ENCODE data around the gene LRRN3. TPM values are rescaled to one million over a fixed set of nuclear protein-coding genes. Genes with fewer than 3 reads are reported as not detected.

LRRN3 gene
- total and polyA plus RNA-seq, 7 donors, result 0.41 to 3.3 (median 0.76) TPM; not detected in 2

DNA sequence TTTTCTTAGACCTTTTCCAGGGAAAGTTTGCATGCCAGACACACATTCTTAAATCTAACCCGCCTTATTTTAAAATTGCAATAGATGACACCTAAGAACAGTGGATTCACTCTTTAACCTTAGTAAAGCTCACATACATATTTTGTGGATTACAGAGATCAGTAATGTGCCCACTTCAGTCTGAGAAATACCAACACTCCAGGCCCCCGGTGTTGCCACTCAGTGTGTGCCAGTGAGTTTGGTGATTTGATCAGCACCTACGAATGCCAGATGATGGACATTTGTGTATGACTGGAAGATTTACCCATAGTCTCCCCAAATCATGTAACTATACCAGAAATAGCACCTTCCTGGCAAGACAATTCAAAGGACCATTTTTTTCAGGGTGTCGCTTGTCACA lies 2.6 kb downstream of the LRRN3 start:
- Histone ChIP-seq H3K4me3 (no peak overlapping the region), H3K9me3 (no peaks in the 10 kb centered on the region), H3K27ac (no peak overlapping the region), H3K4me1 (peaks cover 0 to 26% (median 23%) of the 10 kb centered on the region in 4 donors), H3K27me3 (no peaks in the 10 kb centered on the region), H3K36me3 (no peaks in the 10 kb centered on the region)
- intact Hi-C loops (cut with DNase I), result loop anchor here (5.0 to 10.0 kb wide), 2 partner anchors 394 to 641 kb away; no protein-coding TSS in a partner anchor
- no peak for DNase-seq
- TF ChIP-seq POLR2A (IDR thresholded peaks at IDR 0.05), result no peak
- no peak for TF ChIP-seq POLR2AphosphoS5 (IDR thresholded peaks at IDR 0.05)
- TF ChIP-seq EP300 (IDR thresholded peaks at IDR 0.05), result no peak
- TF ChIP-seq, protein P1, sequence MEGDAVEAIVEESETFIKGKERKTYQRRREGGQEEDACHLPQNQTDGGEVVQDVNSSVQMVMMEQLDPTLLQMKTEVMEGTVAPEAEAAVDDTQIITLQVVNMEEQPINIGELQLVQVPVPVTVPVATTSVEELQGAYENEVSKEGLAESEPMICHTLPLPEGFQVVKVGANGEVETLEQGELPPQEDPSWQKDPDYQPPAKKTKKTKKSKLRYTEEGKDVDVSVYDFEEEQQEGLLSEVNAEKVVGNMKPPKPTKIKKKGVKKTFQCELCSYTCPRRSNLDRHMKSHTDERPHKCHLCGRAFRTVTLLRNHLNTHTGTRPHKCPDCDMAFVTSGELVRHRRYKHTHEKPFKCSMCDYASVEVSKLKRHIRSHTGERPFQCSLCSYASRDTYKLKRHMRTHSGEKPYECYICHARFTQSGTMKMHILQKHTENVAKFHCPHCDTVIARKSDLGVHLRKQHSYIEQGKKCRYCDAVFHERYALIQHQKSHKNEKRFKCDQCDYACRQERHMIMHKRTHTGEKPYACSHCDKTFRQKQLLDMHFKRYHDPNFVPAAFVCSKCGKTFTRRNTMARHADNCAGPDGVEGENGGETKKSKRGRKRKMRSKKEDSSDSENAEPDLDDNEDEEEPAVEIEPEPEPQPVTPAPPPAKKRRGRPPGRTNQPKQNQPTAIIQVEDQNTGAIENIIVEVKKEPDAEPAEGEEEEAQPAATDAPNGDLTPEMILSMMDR (IDR thresholded peaks at IDR 0.05), result no peak
- 80 to 91% methylated on average over 4 of the region's 4 CpGs for WGBS, 2 donors

DNA sequence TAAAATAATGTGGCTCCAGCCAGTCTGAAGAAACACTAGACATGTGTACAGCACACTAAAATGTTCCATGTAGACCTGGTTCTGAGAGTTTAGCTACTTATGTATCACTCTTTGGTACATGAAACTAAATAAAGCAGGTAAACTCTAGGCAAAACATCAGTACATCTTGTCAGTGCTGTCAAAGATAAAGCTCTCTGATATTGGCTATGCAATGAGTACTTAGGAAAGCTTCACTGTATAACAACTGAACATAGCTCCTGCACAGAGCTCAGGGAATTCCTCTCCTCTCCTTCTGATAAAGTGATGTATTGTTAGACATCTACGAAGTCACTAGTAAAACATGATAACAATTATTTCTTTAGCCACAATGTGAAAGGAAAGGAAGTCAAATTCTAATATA lies 3.5 kb downstream of the LRRN3 start:
- WGBS, 2 donors, result 74 to 79% methylated on average over 1 of the region's 1 CpG
- H3K36me3 ChIP-seq, result no peaks in the 10 kb centered on the region
- intact Hi-C loops (cut with DNase I), result loop anchor here (5.0 to 10.0 kb wide), 2 partner anchors 393 to 640 kb away; no protein-coding TSS in a partner anchor

DNA sequence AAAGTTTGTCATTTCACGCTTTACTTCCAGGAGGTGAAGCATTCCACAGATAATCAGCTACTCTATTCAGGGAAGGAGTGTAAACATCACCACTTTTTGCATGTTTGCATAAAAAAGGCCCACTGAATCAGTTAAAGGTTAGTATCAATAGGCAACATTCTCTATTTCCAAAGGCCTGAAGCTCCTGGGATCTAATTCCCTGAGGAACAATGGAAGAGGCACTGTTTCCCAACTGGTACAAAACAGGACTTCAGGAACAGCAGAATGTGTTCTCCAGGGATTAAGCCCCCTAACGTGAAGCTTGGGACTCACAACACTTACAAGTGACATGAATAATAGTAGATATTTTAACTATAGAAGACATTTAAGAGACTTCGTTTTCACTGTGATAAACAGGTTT lies 6.1 kb downstream of the LRRN3 start:
- H3K4me1 ChIP-seq, result peaks cover 0 to 12% (median 12%) of the 10 kb centered on the region in 4 donors

More for the DNA sequence above, 3.5 kb downstream of the LRRN3 start:
- Histone ChIP-seq H3K4me1 (peaks cover 0 to 26% (median 23%) of the 10 kb centered on the region in 4 donors), H3K9me3 (no peaks in the 10 kb centered on the region), H3K27ac (no peak overlapping the region), H3K27me3 (no peaks in the 10 kb centered on the region), H3K4me3 (no peak overlapping the region)
- TF ChIP-seq, protein P1 (IDR thresholded peaks at IDR 0.05), result no peak
- TF ChIP-seq POLR2AphosphoS5 (IDR thresholded peaks at IDR 0.05) (no peak), EP300 (IDR thresholded peaks at IDR 0.05) (no peak), POLR2A (IDR thresholded peaks at IDR 0.05) (no peak)
- DNase-seq, result no peak

DNA sequence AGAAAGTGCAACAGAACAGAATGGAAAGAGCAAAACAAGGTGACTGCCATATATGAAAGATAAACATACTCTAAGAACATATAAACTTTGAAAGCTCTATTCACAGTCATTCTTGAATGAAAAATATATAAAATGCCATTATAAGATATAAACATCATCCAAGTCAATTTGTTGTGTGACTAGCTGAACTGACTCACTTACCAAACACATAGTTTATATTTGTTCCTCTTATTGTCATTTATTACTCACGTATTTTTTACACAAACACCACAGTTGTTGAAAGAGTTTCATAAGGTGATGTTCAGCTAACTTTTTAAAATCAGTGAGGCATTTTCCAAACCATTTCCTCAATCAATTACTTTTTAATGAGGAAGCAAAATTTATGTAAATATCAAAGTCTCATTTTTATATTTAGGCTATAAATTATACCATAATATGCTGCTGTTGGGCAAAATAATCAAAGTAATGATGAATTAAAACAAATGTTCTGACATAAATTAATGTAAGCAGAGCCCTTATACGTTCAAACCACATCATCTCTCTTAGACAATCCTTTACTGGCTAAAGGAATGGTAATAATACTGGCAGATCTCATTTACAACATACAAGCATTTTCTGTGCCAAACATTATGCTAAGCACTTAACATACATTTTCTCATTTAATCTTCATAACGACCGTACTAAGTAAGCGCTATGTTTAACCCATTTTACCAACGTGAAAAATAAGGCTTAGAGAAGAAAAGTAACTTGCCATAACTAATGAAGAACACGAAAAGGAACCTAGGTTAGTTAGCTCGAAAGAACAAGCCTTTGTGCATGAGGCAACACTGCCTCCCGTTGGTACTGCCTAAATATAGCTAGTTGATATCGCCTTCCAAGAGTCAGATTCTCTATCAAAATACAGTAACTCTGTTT lies 7.3 kb downstream of the LRRN3 start:
- intact Hi-C loops (cut with DNase I), result loop anchor here (10.0 kb wide), 1 partner anchor 637 kb away; no protein-coding TSS in a partner anchor
- Histone ChIP-seq H3K4me1 (peaks cover 0 to under 1% (median 0%) of the 10 kb centered on the region in 4 donors), H3K27ac (no peak overlapping the region), H3K9me3 (no peaks in the 10 kb centered on the region), H3K36me3 (no peaks in the 10 kb centered on the region), H3K4me3 (no peak overlapping the region), H3K27me3 (no peaks in the 10 kb centered on the region)
- TF ChIP-seq, protein P1 (IDR thresholded peaks at IDR 0.05), result peak in 2 of 4 experiments; percentile 13 to 40
- no peak for TF ChIP-seq POLR2AphosphoS5 (IDR thresholded peaks at IDR 0.05)
- WGBS, 2 donors, result 42 to 48% methylated on average over 10 of the region's 10 CpGs
- DNase-seq, result no peak

More for the DNA sequence above, 6.1 kb downstream of the LRRN3 start:
- H3K9me3 ChIP-seq, result no peaks in the 10 kb centered on the region
- H3K27ac ChIP-seq, result no peak overlapping the region
- no peak for DNase-seq
- no peaks in the 10 kb centered on the region for H3K27me3 ChIP-seq
- intact Hi-C loops (cut with DNase I), result loop anchor here (10.0 kb wide), 1 partner anchor 638 kb away; no protein-coding TSS in a partner anchor
- WGBS, 2 donors, result 90 to 94% methylated on average over 3 of the region's 3 CpGs
- TF ChIP-seq POLR2AphosphoS5 (IDR thresholded peaks at IDR 0.05), result no peak
- TF ChIP-seq, protein P1 (IDR thresholded peaks at IDR 0.05), result no peak
- no peak for TF ChIP-seq EP300 (IDR thresholded peaks at IDR 0.05)
- TF ChIP-seq POLR2A (IDR thresholded peaks at IDR 0.05), result no peak
- H3K36me3 ChIP-seq, result no peaks in the 10 kb centered on the region
- no peak overlapping the region for H3K4me3 ChIP-seq
